K562 (cell line): Measurements from ENCODE around the gene MYO3B. TPM values are rescaled to one million over a fixed set of nuclear protein-coding genes. Genes with fewer than 3 reads are reported as not detected.

Experiments
- CBFA2T3 ChIP-seq: fragments of 450-650 bp; IDR thresholded peaks from 2 replicates; pipeline ENCODE4 v1.6.1; 2017
- FIP1L1 ChIP-seq: fragments of 200-400 bp; formaldehyde crosslinking; IDR thresholded peaks from 2 replicates; pipeline ENCODE4 v1.6.1; 2018; ENCODE audit warnings: mild to moderate bottlenecking, low read depth, low read length; ENCODE audit not compliant: poor library complexity, severe bottlenecking
- FOXK2 ChIP-seq, 2 experiments: fragments of 450-650 bp; IDR thresholded peaks in 1 of 2; conservative IDR thresholded peaks in 1 of 2; 2 replicates each; pipeline ENCODE4 v1.6.1; 2016; ENCODE audit warnings: low read depth in 2 of 2, mild to moderate bottlenecking in 1 of 2
- GMEB1 ChIP-seq: fragments of 250-450 bp; sonication (Bioruptor Pico); IDR thresholded peaks from 2 replicates; pipeline ENCODE4 v1.4.0; 2020; ENCODE audit warnings: mild to moderate bottlenecking
- HNRNPUL1 ChIP-seq: fragments of 200-400 bp; formaldehyde crosslinking; IDR thresholded peaks from 2 replicates; pipeline ENCODE4 v1.6.1; 2017; ENCODE audit warnings: low read length
- MCM2 ChIP-seq: fragments of 450-650 bp; IDR thresholded peaks from 2 replicates; pipeline ENCODE4 v1.6.1; 2017; ENCODE audit warnings: low read depth, mild to moderate bottlenecking
- NCOA1 ChIP-seq: fragments of 450-650 bp; IDR thresholded peaks from 2 replicates; pipeline ENCODE4 v1.6.1; 2016; ENCODE audit warnings: low read depth
- NCOA2 ChIP-seq, 2 experiments: fragments of 450-650 bp; IDR thresholded peaks; 2 replicates each; pipeline ENCODE4 v1.6.1; 2018; ENCODE audit warnings: mild to moderate bottlenecking in 2 of 2, moderate library complexity in 1 of 2; ENCODE audit not compliant: partially characterized antibody in 2 of 2
- NR3C1 ChIP-seq: sonication (generic); formaldehyde crosslinking; IDR thresholded peaks from 2 replicates; pipeline ENCODE4 v1.8.1; 2022; ENCODE audit warnings: missing genetic modification reagents
- PHB ChIP-seq: fragments of 250-450 bp; sonication (Bioruptor Pico); IDR thresholded peaks from 2 replicates; pipeline ENCODE4 v1.5.0; 2021
- PHTF2 ChIP-seq: fragments of 250-450 bp; sonication (Bioruptor Pico); IDR thresholded peaks from 2 replicates; pipeline ENCODE4 v1.5.0; 2021; ENCODE audit warnings: mild to moderate bottlenecking
- SIN3A ChIP-seq, 2 experiments: fragments of 150-350 bp in 1 of 2; IDR thresholded peaks; 2 replicates each; pipeline ENCODE4 v1.6.1; 2011 to 2016; ENCODE audit warnings: borderline replicate concordance in 2 of 2, low read depth in 2 of 2, low read length in 2 of 2, mild to moderate bottlenecking in 2 of 2, moderate library complexity in 2 of 2; ENCODE audit not compliant: control insufficient read depth in 1 of 2
- SNAPC5 ChIP-seq: fragments of 250-450 bp; sonication (Bioruptor Pico); IDR thresholded peaks from 2 replicates; pipeline ENCODE4 v1.8.0; 2021; ENCODE audit warnings: moderate library complexity, mild to moderate bottlenecking, inconsistent platforms
- SRSF7 ChIP-seq: fragments of 200-400 bp; formaldehyde crosslinking; optimal IDR thresholded peaks from 2 replicates; pipeline ENCODE3; 2017; ENCODE audit warnings: mild to moderate bottlenecking, low read depth, low read length
- THAP7 ChIP-seq: fragments of 250-450 bp; sonication (Bioruptor Pico); IDR thresholded peaks from 2 replicates; pipeline ENCODE4 v1.5.0; 2021
- ZBED1 ChIP-seq: IDR thresholded peaks from 2 replicates; pipeline ENCODE4 v1.6.1; 2014
- ZNF707 ChIP-seq: fragments of 250-450 bp; sonication (Bioruptor Pico); conservative IDR thresholded peaks from 2 replicates; pipeline ENCODE4 v1.8.0; 2022; ENCODE audit warnings: inconsistent platforms, mild to moderate bottlenecking, moderate library complexity
- polyA plus RNA-seq, 8 experiments: library from polyadenylated mRNA; depleted of rRNA in 4 of 8; stranded (reverse) in 5 of 8; unstranded in 3 of 8; fragments of >200 nt; fragmentation: Nextera tagmentation in 2 of 8; fragmentation: Illumina TruSeq in 1 of 8; extraction: Ambion mirVana in 2 of 8; extraction: Trizol in 1 of 8; gene quantifications; 2 replicates each; pipeline versions ENCODE4 v1.2.1 to v1.2.3, GENCODE V29; 2011 to 2014; ENCODE audit warnings: inconsistent platforms in 1 of 8, missing spikeins in 1 of 8
- total RNA-seq, 7 experiments: library from RNA; depleted of rRNA in 6 of 7; stranded (reverse); fragments of >200 nt in 6 of 7; fragmentation: Illumina TruSeq in 2 of 7; extraction: Trizol in 2 of 7; gene quantifications; 2 replicates each; pipeline versions ENCODE4 v1.2.1 to v1.2.3, GENCODE V29; 2011 to 2021; ENCODE audit warnings: low replicate concordance in 1 of 7
- TF ChIP-seq, protein P1 (sequence below): fragments of 250-450 bp; sonication (Bioruptor Pico); IDR thresholded peaks from 2 replicates; pipeline ENCODE4 v1.8.0; 2021; ENCODE audit warnings: borderline replicate concordance, mild to moderate bottlenecking, moderate library complexity; ENCODE audit not compliant: poor library complexity, severe bottlenecking
- TF ChIP-seq, protein P2 (sequence below): fragments of 200-800 bp; sonication (Bioruptor generic); IDR thresholded peaks from 2 replicates; pipeline ENCODE4 v1.6.1; 2017; ENCODE audit warnings: missing genetic modification characterization, missing compliant biosample characterization
- TF ChIP-seq, protein P3 (sequence below): sonication (generic); formaldehyde crosslinking; IDR thresholded peaks from 2 replicates; pipeline ENCODE4 v1.8.0; 2023; ENCODE audit warnings: mild to moderate bottlenecking, missing genetic modification reagents

MYO3B gene
- total and polyA plus RNA-seq, 9 of the 15 experiments (the other 6 are each of a cell fraction or from before 2014, with no cell fraction given): 2.7 to 6.5 (median 3.6) TPM

- TF ChIP-seq GMEB1: no peak
- no peak for TF ChIP-seq PHB (CRISPR knock-in tag)
- TF ChIP-seq MCM2: no peak
- TF ChIP-seq SRSF7: no peak
- no peak for TF ChIP-seq PHTF2
- no peak for TF ChIP-seq ZNF707
- TF ChIP-seq NCOA1: peak; percentile 60; the same call in 1 of the 2 replicates
- no peak for TF ChIP-seq SNAPC5 (CRISPR knock-in tag)
- no peak for TF ChIP-seq THAP7 (CRISPR knock-in tag)
- peak; percentile 94 for TF ChIP-seq CBFA2T3
- TF ChIP-seq SIN3A (IDR thresholded peaks at IDR 0.05; ENCODE audit: borderline replicate concordance in 2 of 2, control insufficient read depth in 1 of 2, low read depth in 2 of 2, low read length in 2 of 2): no peak
- TF ChIP-seq NR3C1 (CRISPR knock-in tag): no peak
- no peak for TF ChIP-seq FIP1L1
- no peak for TF ChIP-seq NCOA2 (IDR thresholded peaks at IDR 0.05; ENCODE audit: partially characterized antibody in 2 of 2)
- TF ChIP-seq ZBED1: peak; percentile 60; the same call in 1 of the 2 replicates
- TF ChIP-seq, protein P1, sequence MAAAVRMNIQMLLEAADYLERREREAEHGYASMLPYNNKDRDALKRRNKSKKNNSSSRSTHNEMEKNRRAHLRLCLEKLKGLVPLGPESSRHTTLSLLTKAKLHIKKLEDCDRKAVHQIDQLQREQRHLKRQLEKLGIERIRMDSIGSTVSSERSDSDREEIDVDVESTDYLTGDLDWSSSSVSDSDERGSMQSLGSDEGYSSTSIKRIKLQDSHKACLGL (CRISPR knock-in tag): no peak
- TF ChIP-seq, protein P2, sequence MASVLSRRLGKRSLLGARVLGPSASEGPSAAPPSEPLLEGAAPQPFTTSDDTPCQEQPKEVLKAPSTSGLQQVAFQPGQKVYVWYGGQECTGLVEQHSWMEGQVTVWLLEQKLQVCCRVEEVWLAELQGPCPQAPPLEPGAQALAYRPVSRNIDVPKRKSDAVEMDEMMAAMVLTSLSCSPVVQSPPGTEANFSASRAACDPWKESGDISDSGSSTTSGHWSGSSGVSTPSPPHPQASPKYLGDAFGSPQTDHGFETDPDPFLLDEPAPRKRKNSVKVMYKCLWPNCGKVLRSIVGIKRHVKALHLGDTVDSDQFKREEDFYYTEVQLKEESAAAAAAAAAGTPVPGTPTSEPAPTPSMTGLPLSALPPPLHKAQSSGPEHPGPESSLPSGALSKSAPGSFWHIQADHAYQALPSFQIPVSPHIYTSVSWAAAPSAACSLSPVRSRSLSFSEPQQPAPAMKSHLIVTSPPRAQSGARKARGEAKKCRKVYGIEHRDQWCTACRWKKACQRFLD (CRISPR knock-in tag): no peak
- TF ChIP-seq, protein P3, sequence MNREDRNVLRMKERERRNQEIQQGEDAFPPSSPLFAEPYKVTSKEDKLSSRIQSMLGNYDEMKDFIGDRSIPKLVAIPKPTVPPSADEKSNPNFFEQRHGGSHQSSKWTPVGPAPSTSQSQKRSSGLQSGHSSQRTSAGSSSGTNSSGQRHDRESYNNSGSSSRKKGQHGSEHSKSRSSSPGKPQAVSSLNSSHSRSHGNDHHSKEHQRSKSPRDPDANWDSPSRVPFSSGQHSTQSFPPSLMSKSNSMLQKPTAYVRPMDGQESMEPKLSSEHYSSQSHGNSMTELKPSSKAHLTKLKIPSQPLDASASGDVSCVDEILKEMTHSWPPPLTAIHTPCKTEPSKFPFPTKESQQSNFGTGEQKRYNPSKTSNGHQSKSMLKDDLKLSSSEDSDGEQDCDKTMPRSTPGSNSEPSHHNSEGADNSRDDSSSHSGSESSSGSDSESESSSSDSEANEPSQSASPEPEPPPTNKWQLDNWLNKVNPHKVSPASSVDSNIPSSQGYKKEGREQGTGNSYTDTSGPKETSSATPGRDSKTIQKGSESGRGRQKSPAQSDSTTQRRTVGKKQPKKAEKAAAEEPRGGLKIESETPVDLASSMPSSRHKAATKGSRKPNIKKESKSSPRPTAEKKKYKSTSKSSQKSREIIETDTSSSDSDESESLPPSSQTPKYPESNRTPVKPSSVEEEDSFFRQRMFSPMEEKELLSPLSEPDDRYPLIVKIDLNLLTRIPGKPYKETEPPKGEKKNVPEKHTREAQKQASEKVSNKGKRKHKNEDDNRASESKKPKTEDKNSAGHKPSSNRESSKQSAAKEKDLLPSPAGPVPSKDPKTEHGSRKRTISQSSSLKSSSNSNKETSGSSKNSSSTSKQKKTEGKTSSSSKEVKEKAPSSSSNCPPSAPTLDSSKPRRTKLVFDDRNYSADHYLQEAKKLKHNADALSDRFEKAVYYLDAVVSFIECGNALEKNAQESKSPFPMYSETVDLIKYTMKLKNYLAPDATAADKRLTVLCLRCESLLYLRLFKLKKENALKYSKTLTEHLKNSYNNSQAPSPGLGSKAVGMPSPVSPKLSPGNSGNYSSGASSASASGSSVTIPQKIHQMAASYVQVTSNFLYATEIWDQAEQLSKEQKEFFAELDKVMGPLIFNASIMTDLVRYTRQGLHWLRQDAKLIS (CRISPR knock-in tag): 0 out of 2 replicates have a peak, but pooled peaks have one; percentile 30
- no peak for TF ChIP-seq HNRNPUL1
- no peak for TF ChIP-seq FOXK2 (conservative IDR thresholded peaks at IDR 0.05 in 1 of 2, IDR thresholded peaks at IDR 0.05 in 1 of 2; ENCODE audit: low read depth in 2 of 2)
Observed at GRCh38 chr2:170155022-170155722, 22.8 kb upstream of the MYO3B start (continued).
